ENCODE measurements around the gene CASZ1. TPM values are rescaled to one million over a fixed set of nuclear protein-coding genes. Genes with fewer than 3 reads are reported as not detected.
A peak's percentile ranks its signal among the peaks of the same experiment; 100 is the strongest.

Gene CASZ1
- total RNA-seq, 4 donors from 2014 or later, result 13.1 to 33.7 (median 20.9) TPM

GRCh38 chr1:10687782-10688408, 108.6 kb downstream of the CASZ1 start:
- peaks cover 37 to 100% (median 55%) of the 10 kb centered on the region in 3 donors for H3K4me1 ChIP-seq
- peaks cover 0 to 44% (median 0%) of the 10 kb centered on the region in 3 donors for H3K36me3 ChIP-seq
- intact Hi-C loops (cut with DNase I), result loop anchor here (10.0 kb wide), 1 partner anchor 177 kb away; no protein-coding TSS in a partner anchor
- no peaks in the 10 kb centered on the region for H3K9me3 ChIP-seq
- H3K27me3 ChIP-seq, result no peaks in the 10 kb centered on the region
- WGBS, 2 donors, result 50 to 76% methylated on average over 3 to 8 of the region's 15 CpGs
- H3K4me3 ChIP-seq, result no peak overlapping the region
- H3K27ac ChIP-seq, result peak overlapping the region; percentile 4 to 78 (median 70)
- no peak for DNase-seq
- TF ChIP-seq CTCF (IDR thresholded peaks at IDR 0.05) (no peak), POLR2A (IDR thresholded peaks at IDR 0.05) (no peak)

- TF ChIP-seq POLR2A (IDR thresholded peaks at IDR 0.05) (no peak), CTCF (IDR thresholded peaks at IDR 0.05) (no peak)
- Histone ChIP-seq H3K4me3 (no peak overlapping the region), H3K4me1 (peaks cover 30 to 100% (median 49%) of the 10 kb centered on the region in 3 donors), H3K9me3 (no peaks in the 10 kb centered on the region), H3K27ac (peak overlapping the region; percentile 4 to 78 (median 70)), H3K36me3 (peaks cover 0 to 47% (median 0%) of the 10 kb centered on the region in 3 donors), H3K27me3 (no peaks in the 10 kb centered on the region)
- intact Hi-C loops (cut with DNase I), result loop anchor here (10.0 kb wide), 1 partner anchor 178 kb away; no protein-coding TSS in a partner anchor
- DNase-seq, result no peak
- WGBS, 2 donors, result 67 to 83% methylated on average over 1 to 2 of the region's 7 CpGs
Observed at GRCh38 chr1:10687251-10687651, 109.2 kb downstream of the CASZ1 start.

GRCh38 chr1:10686404-10687040, 109.9 kb downstream of the CASZ1 start:
- intact Hi-C loops (cut with DNase I), result loop anchor here (10.0 kb wide), 1 partner anchor 178 kb away; no protein-coding TSS in a partner anchor
- Histone ChIP-seq H3K27me3 (no peaks in the 10 kb centered on the region), H3K4me1 (peaks cover 23 to 100% (median 41%) of the 10 kb centered on the region in 3 donors), H3K36me3 (peaks cover 0 to 42% (median 0%) of the 10 kb centered on the region in 3 donors), H3K9me3 (no peaks in the 10 kb centered on the region), H3K4me3 (no peak overlapping the region), H3K27ac (peak overlapping the region in 3 of 4 donors; percentile 68 to 78 (median 73))
- DNase-seq, result no peak
- WGBS, 2 donors, result 63 to 82% methylated on average over 5 to 8 of the region's 20 CpGs
- TF ChIP-seq CTCF (IDR thresholded peaks at IDR 0.05) (no peak), POLR2A (IDR thresholded peaks at IDR 0.05) (no peak)

GRCh38 chr1:10685808-10686403, 110.5 kb downstream of the CASZ1 start:
- intact Hi-C loops (cut with DNase I), result loop anchor here (10.0 kb wide), 1 partner anchor 179 kb away; no protein-coding TSS in a partner anchor
- H3K36me3 ChIP-seq, result peaks cover 0 to 36% (median 0%) of the 10 kb centered on the region in 3 donors
- no peaks in the 10 kb centered on the region for H3K27me3 ChIP-seq
- H3K4me1 ChIP-seq, result peaks cover 19 to 100% (median 41%) of the 10 kb centered on the region in 3 donors
- WGBS, 2 donors, result 82 to 100% methylated on average over 1 to 4 of the region's 11 CpGs
- TF ChIP-seq POLR2A (IDR thresholded peaks at IDR 0.05) (no peak), CTCF (IDR thresholded peaks at IDR 0.05) (no peak)
- no peak overlapping the region for H3K4me3 ChIP-seq
- no peaks in the 10 kb centered on the region for H3K9me3 ChIP-seq
- no peak for DNase-seq
- peak overlapping the region; percentile 36 to 78 (median 70) for H3K27ac ChIP-seq

All from esophagus squamous epithelium (tissue), 5 donors.